ENCODE results near the gene GSTO1. TPM values are rescaled to one million over a fixed set of nuclear protein-coding genes. Genes with fewer than 3 reads are reported as not detected.

The GSTO1 gene
- total and polyA plus RNA-seq, 2 of the 13 experiments (the other 11 are each of a cell fraction or from before 2014, with no cell fraction given) = 228 to 300 TPM

- DNase-seq (ENCODE audit: low spot score) (no peak), FAIRE-seq (no peak), ATAC-seq (no peak)
- no peaks in the 10 kb centered on the region for H3K36me3 ChIP-seq (replicated peaks in 1 of 2; ENCODE audit: control insufficient read depth in 1 of 2, insufficient read depth in 2 of 2, low read length in 2 of 2)
- peaks cover 9% of the 10 kb centered on the region for H3K9me3 ChIP-seq (ENCODE audit: low read length)
- no peak overlapping the region; a peak in 1 of 6 replicates for H3K4me3 ChIP-seq (replicated peaks in 1 of 3; ENCODE audit: insufficient read depth in 1 of 3, low read depth in 2 of 3, low read length in 3 of 3)
- 6% methylated on average over 1 of the region's 1 CpG for WGBS (ENCODE audit: low lambda C conversion rate)
- H2AFZ ChIP-seq (ENCODE audit: low read length) = no peak overlapping the region
- ChIA-PET CTCF (ENCODE audit: low intra/inter-chr PET ratio, low total read pairs) (no interaction called here), POLR2A (interaction anchor here (1.3 kb wide), 1 partner anchor 18 kb away, joined by 4 read pairs; the partner anchor contains the start of gene CFAP43)
- H3K27me3 ChIP-seq (ENCODE audit: control insufficient read depth in 1 of 2, insufficient read depth in 2 of 2, low read length in 2 of 2) = no peaks in the 10 kb centered on the region; a peak in 1 of 5 replicates
- BruUV-seq (replicated peaks) = no TSS peak
- H4K20me1 ChIP-seq (ENCODE audit: insufficient read depth, low read length) = no peaks in the 10 kb centered on the region
- H3K27ac ChIP-seq (ENCODE audit: extremely low read length, insufficient read depth, low read length) = peak overlapping the region; percentile 37
- no peak overlapping the region for H3K9ac ChIP-seq (ENCODE audit: insufficient read depth, low read depth, low read length)
- 0 out of 2 replicates have a peak, but pooled peaks have one; percentile 17 for TF ChIP-seq HNF4A (CRISPR knock-in tag; IDR thresholded peaks at IDR 0.05)
- TF ChIP-seq SIX1 (CRISPR knock-in tag; IDR thresholded peaks at IDR 0.05; ENCODE audit: borderline replicate concordance) = peak; percentile 16; the same call in 1 of the 2 replicates
- no peak for TF ChIP-seq ZNF18 (CRISPR knock-in tag; IDR thresholded peaks at IDR 0.05; ENCODE audit: insufficient replicate concordance)
- 0 out of 2 replicates have a peak overlapping the region, but pooled peaks have one; percentile 16 for H3K4me2 ChIP-seq (ENCODE audit: low read depth, low read length)
- in situ Hi-C loops (cut with HindIII; ENCODE audit: extremely low pct_ligation_motif_present, low pct_unique_long_range_greater_than_20kb) = no loop called here
- peaks cover 44% of the 10 kb centered on the region for H3K4me1 ChIP-seq (ENCODE audit: insufficient read depth, low read length)
- intact Hi-C loops (cut with micrococcal nuclease; ENCODE audit: unreplicated experiment) = loop anchor here (10.0 kb wide), 1 partner anchor 126 kb away; the partner anchor contains the start of gene SFR1
- peaks cover 17% of the 10 kb centered on the region for H3K79me2 ChIP-seq (ENCODE audit: insufficient read depth, low read length)
Measured at GRCh38 chr10:104250371-104250770, 4.3 kb upstream of the GSTO1 start.

- no peaks in the 10 kb centered on the region; a peak in 1 of 5 replicates for H3K27me3 ChIP-seq (ENCODE audit: control insufficient read depth in 1 of 2, insufficient read depth in 2 of 2, low read length in 2 of 2)
- no peak overlapping the region for H3K9ac ChIP-seq (ENCODE audit: insufficient read depth, low read depth, low read length)
- DNase-seq (ENCODE audit: low spot score) (no peak), ATAC-seq (no peak), FAIRE-seq (no peak)
- POLR2A ChIA-PET = no interaction called here
- no peaks in the 10 kb centered on the region; the same call in 1 of the 2 replicates for H4K20me1 ChIP-seq (ENCODE audit: insufficient read depth, low read length)
- no peak overlapping the region for H3K4me2 ChIP-seq (ENCODE audit: low read depth, low read length)
- no peaks in the 10 kb centered on the region for H3K36me3 ChIP-seq (replicated peaks in 1 of 2; ENCODE audit: control insufficient read depth in 1 of 2, insufficient read depth in 2 of 2, low read length in 2 of 2)
- peaks cover 9% of the 10 kb centered on the region for H3K9me3 ChIP-seq (ENCODE audit: low read length)
- in situ Hi-C loops (cut with HindIII; ENCODE audit: extremely low pct_ligation_motif_present, low pct_unique_long_range_greater_than_20kb) = no loop called here
- H3K4me3 ChIP-seq (replicated peaks in 1 of 3; ENCODE audit: insufficient read depth in 1 of 3, low read depth in 2 of 3, low read length in 3 of 3) = no peak overlapping the region
- peaks cover 28% of the 10 kb centered on the region for H3K79me2 ChIP-seq (ENCODE audit: insufficient read depth, low read length)
- intact Hi-C loops (cut with micrococcal nuclease; ENCODE audit: unreplicated experiment) = loop anchor here (10.0 kb wide), 1 partner anchor 127 kb away; the partner anchor contains the start of gene SFR1
- peaks cover 51% of the 10 kb centered on the region for H3K4me1 ChIP-seq (ENCODE audit: insufficient read depth, low read length)
- H2AFZ ChIP-seq (ENCODE audit: low read length) = no peak overlapping the region
- H3K27ac ChIP-seq (ENCODE audit: extremely low read length, insufficient read depth, low read length) = no peak overlapping the region
- TF ChIP-seq CBX1 (IDR thresholded peaks at IDR 0.05; ENCODE audit: low read depth) (no peak), SNAPC2 (CRISPR knock-in tag; IDR thresholded peaks at IDR 0.05) (no peak), RARG (CRISPR knock-in tag; IDR thresholded peaks at IDR 0.05; ENCODE audit: low read depth) (no peak), TCF7L2 (IDR thresholded peaks at IDR 0.05; ENCODE audit: low read depth, low read length) (no peak), SP4 (CRISPR knock-in tag; IDR thresholded peaks at IDR 0.05) (no peak), RELA (CRISPR knock-in tag; IDR thresholded peaks at IDR 0.05) (no peak), ZKSCAN8 (CRISPR knock-in tag; IDR thresholded peaks at IDR 0.05; ENCODE audit: borderline replicate concordance) (no peak), ETS1 (CRISPR knock-in tag; IDR thresholded peaks at IDR 0.05) (no peak), ZNF552 (CRISPR knock-in tag; IDR thresholded peaks at IDR 0.05; ENCODE audit: borderline replicate concordance) (no peak), ZNF670 (CRISPR knock-in tag; IDR thresholded peaks at IDR 0.05; ENCODE audit: borderline replicate concordance) (no peak), SETDB1 (CRISPR knock-in tag; IDR thresholded peaks at IDR 0.05; ENCODE audit: borderline replicate concordance) (no peak)
- 90% methylated on average over 6 of the region's 6 CpGs for WGBS (ENCODE audit: low lambda C conversion rate)
- BruUV-seq (replicated peaks) = no TSS peak
- CTCF ChIA-PET (ENCODE audit: low intra/inter-chr PET ratio, low total read pairs) = no interaction called here
Measured at GRCh38 chr10:104251443-104251842, 3.2 kb upstream of the GSTO1 start.

Measured in HepG2 (cell line).